GM06990 (cell line): ENCODE measurements around the gene THAP10.
"Not testable (repeated sequence)": the region's sequence is repeated elsewhere in the genome, so short reads cannot be mapped to it uniquely, and the experiment has no call there.

Experiments used
- DNase-seq: peaks from one replicate; pipeline ENCODE4 v3.0.0-alpha.2; 2011; ENCODE audit not compliant: insufficient read length; ENCODE audit errors: extremely low read depth
- H3K27me3 ChIP-seq: replicated peaks from 2 replicates; pipeline ENCODE4 v1.6.0; 2011; ENCODE audit warnings: low read length; ENCODE audit not compliant: control insufficient read depth, insufficient read depth
- H3K36me3 ChIP-seq: 2 replicates; pipeline ENCODE4 v1.5.1; 2011; ENCODE audit warnings: low read length; ENCODE audit not compliant: control insufficient read depth, insufficient read depth
- H3K4me3 ChIP-seq: replicated peaks from 2 replicates; pipeline ENCODE4 v1.5.1; 2011; ENCODE audit warnings: low read depth, mild to moderate bottlenecking, control low read depth, low read length
- TF ChIP-seq, protein P1 (sequence below): IDR thresholded peaks from 2 replicates; pipeline ENCODE4 v1.5.1; 2011; ENCODE audit warnings: low read length, control low read depth, mild to moderate bottlenecking, inconsistent platforms; ENCODE audit not compliant: insufficient read depth, poor library complexity, severe bottlenecking

The THAP10 gene

DNA sequence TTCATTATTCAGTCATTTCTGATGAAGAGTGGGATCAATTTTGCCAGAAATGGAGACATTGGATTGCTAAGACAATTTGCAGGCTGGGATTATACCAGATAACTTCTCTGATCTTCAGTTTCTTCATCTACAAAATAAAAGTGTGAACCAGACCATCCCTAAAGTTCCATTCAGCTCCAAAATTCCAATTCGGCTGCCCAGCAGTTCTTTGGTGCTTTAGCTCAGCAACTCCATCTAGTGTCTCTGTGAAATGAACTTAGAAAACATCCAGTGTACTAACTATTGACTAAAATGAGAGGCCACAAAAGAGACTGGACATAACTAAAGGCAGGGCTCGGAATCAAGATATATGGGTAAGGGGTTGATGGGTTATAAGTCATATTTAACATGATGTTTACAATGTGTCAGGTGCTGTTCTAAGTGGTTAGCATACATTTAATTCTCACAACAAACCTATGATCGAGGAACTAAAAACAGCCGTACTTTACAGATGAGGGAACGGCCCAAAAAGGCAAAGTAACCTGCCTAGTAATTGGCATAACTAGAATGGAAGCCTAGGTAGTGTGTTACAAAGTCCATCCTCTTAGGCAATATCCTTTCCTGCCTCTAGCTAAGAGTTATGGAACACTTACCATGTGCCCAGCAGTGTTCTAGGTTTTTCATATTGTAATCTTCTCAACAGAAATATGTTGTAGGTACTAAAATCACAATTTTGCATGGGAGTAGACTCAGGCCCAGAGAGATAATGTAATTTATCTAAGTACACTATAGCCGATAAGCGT lies 17.0 kb downstream of the THAP10 start:
- no peak overlapping the region for H3K4me3 ChIP-seq
- TF ChIP-seq, protein P1, sequence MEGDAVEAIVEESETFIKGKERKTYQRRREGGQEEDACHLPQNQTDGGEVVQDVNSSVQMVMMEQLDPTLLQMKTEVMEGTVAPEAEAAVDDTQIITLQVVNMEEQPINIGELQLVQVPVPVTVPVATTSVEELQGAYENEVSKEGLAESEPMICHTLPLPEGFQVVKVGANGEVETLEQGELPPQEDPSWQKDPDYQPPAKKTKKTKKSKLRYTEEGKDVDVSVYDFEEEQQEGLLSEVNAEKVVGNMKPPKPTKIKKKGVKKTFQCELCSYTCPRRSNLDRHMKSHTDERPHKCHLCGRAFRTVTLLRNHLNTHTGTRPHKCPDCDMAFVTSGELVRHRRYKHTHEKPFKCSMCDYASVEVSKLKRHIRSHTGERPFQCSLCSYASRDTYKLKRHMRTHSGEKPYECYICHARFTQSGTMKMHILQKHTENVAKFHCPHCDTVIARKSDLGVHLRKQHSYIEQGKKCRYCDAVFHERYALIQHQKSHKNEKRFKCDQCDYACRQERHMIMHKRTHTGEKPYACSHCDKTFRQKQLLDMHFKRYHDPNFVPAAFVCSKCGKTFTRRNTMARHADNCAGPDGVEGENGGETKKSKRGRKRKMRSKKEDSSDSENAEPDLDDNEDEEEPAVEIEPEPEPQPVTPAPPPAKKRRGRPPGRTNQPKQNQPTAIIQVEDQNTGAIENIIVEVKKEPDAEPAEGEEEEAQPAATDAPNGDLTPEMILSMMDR: peak; percentile 38
- no peaks in the 10 kb centered on the region for H3K36me3 ChIP-seq
- no peaks in the 10 kb centered on the region for H3K27me3 ChIP-seq
- DNase-seq: no peak

DNA sequence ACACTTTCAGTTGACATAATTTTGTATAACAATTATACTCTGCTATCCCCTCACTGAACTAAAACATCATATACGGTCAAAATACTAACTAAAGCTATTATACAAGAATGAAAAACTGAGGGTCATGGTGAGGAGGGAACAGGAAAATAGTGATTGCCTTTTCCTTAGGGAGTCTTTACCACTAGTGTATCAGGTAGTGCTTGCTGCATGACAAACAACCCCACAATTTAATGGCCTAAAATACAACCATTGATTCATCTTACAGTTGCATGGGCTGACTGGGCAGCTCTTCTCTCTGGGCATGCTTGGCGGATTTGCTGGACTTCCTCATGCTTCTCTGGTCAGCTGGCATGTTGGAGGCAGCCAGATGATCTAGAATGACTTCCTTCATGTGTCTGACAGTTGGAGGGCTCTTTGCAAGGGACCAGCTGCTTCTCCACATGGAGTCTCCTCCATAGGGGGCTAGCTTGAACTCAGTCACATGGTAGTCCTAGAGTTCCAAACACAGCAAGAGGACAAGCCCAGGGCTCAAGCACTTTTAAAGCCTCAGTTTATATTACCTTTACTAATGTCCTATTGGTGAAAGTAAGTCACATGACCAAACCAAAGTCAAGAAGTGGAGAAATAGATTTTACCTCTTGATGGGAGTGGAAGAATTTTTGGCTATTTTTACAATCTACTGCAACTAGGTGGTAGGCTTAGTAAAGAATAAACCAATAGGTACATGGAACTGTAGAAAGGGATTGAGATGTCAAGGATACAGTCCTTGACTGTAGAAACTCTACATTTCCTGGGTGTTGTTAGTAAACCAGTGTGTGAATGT lies 18.8 kb downstream of the THAP10 start:
- Histone ChIP-seq H3K27me3 (no peaks in the 10 kb centered on the region), H3K36me3 (no peaks in the 10 kb centered on the region), H3K4me3 (no peak overlapping the region)
- TF ChIP-seq, protein P1: no peak
- no peak for DNase-seq

DNA sequence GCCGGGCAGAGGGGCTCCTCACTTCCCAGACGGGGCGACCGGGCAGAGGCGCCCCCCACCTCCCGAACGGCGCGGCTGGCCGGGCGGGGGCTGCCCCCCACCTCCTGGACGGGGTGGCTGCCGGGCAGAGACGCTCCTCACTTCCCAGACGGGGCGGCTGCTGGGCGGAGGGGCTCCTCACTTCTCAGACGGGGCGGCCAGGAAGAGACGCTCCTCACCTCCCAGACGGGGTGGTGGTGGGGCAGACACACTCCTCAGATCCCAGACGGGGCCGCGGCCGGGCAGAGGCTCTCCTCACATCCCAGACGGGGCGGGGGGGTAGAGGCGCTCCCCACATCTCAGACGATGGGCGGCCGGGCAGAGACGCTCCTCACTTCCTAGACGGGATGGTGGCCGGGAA lies 20.7 kb downstream of the THAP10 start:
- H3K4me3 ChIP-seq, DNase-seq, H3K36me3 ChIP-seq, H3K27me3 ChIP-seq: not testable (repeated sequence)

DNA sequence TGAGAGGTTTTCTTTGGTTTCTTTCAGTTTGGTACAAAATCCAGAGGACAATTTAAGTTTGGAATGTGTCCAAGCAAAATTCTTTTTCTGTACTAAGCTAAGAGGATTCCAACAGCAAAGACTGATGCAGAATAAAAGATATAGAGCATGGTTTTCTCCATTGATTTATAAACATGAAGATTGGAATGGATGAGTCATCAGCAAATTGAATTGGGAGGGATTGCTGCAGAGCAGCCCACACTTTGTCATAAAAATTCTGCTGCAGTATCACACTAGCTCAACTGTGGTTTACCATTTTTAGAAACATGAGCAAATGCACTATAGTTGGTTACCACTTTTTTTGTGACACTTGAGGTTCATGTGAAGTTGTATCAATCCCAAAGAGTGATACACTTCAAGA lies 22.2 kb downstream of the THAP10 start:
- Histone ChIP-seq H3K4me3 (no peak overlapping the region), H3K27me3 (no peaks in the 10 kb centered on the region), H3K36me3 (no peaks in the 10 kb centered on the region)
- DNase-seq: peak; percentile 39
- TF ChIP-seq, protein P1: no peak

DNA sequence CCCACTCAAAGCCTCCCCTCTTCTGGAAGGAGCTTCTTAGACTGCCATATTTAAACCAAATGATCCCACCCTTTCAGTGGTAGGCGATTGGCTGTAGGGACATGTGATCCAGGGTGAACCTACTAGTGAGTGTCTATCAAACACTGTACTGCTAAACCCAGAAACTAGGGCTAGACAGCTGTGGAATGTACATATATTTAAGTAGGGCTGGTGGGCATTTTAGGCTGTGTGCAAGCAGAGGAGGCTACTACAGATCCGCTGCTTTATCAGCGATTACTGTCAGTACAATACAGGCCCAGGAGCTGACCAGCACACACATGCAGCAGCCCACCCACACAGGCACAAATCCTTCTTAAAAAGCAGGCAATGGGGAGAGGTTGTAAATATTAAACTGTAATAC lies 22.9 kb downstream of the THAP10 start:
- DNase-seq: no peak
- Histone ChIP-seq H3K27me3 (no peaks in the 10 kb centered on the region), H3K4me3 (no peak overlapping the region), H3K36me3 (no peaks in the 10 kb centered on the region)
- TF ChIP-seq, protein P1: no peak

DNA sequence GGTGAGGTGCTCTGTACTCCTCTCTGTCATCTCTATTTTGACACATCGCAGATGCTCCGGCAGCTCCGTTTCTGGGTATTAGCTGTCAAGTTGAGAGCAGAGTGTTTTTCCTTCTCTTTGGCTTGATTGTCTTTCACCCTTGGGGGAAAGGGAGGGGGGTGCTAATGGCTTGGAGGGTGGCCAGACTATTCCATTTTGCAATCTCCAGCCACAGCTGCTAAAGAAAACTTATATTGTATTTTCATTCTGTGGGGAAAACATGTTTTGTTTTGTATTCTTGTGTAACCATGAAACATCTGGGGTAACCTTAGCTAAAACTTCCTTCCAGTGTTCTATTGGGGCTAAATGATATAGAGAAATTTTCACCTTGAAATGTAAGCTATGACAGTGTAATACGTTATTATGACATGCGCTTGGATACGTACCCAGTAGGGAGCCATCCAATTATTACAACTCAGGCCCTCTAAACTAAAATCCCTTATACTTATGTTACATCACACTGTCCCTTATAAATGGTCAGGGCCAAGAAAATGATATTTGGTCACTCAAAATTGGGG lies 24.2 kb downstream of the THAP10 start:
- TF ChIP-seq, protein P1: no peak
- Histone ChIP-seq H3K36me3 (no peaks in the 10 kb centered on the region), H3K27me3 (no peaks in the 10 kb centered on the region; the same call in 1 of the 2 replicates), H3K4me3 (no peak overlapping the region)
- DNase-seq: no peak
